GM18868 (cell line): ENCODE results near the gene SNRNP25.

Experiments used
- ATAC-seq: cut with Tn5 transposase; IDR thresholded peaks from one replicate; pipeline ENCODE4 v1.9.1; 2021; ENCODE audit warnings: mild to moderate bottlenecking, moderate library complexity; ENCODE audit not compliant: unreplicated experiment

Gene SNRNP25

DNA sequence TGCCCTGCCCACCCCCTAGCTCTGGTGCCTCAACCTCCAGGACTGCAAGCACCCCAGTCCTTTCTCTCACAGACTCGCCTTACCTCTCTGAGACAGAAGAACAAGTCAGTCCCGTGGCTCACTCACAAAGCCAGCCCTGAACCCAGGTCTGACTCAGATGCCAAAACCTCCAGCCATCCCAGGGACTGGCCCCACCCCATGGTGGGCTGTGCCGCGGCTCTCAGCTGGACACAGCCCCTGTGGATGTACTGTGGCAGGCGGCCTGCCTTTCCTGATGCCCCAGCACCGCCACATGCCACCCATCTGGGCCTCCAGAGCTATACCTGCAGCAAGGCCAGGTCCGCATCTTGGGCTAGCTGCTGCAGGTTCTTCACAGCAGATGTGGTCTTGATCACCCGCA, 44.2 kb downstream of the SNRNP25 start:
- ATAC-seq, result no peak

DNA sequence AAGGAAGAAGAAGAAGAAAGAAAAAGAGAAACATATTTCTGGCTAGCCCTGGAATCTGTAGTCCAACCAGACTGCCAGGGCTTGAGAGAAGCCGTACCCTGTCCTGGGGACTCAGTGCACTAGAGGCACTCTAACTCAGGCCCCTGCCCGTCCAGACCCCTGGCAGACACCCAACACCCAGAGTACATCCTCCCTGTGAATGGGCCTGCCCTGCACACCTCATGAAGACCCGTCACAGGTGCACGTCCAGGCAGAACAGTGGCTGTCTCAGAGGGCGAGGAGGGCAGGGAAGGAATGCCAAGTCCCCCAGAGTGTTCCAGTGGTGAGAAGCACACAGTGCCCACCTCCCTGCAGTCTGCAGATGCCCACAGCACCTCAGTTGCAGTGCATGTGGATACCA, 47.4 kb downstream of the SNRNP25 start:
- no peak for ATAC-seq

DNA sequence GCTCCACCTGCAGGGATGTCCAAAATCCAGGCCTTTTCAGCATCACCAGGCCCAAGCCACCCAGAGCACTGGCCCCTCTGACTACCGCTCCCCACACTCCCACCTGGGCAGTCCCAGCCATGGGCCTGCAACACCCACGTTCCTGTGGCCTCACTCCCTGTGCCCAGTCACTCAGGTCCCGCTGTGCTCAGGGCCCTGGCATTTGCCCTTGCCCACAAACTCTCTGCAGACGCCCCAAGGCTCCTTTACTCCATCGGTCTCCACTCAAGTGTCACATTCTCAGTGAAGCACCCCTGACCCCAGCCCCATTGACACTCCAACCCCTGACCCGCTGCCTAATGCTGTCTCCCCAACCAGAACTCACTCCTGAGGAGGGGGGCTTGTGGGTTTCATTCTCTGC, 48.0 kb downstream of the SNRNP25 start:
- ATAC-seq, result no peak

DNA sequence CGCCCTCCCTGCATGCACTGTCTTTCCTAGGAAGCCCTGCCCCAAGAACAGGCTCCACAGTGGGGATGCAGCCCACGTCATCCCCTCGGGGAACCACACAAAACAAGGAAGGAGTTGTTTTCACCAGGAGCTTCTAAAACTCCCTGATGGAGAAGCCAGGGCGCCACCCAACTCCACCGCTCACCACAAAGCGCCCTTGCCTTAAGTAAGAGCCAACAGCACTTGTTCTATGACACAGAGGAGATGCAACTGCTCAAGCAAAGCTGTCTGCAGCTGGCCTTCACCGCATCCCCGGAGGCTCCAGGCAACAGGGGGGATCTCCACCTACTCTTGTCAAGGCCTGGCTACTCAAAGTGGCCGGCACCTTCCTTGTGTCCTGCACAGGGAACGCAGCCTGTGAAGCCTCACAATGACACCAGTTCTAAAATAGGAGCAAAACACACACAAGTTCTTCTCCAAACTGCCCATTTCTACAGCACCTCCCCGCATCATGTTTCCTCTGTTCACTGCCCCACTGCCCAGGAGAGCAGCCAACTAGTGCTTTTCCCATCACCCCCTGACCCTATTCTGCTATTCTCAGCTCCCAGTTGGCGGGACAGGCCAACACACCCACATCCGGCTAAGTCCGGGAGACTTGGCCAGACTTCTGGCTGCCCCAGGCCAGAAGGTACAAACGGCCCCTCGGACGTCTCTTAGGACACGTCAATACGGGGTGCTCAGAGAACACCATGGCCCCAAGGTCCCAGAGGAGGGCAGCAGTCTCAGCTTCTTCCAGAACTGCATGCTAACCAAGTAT, 48.6 kb downstream of the SNRNP25 start:
- ATAC-seq, result no peak

DNA sequence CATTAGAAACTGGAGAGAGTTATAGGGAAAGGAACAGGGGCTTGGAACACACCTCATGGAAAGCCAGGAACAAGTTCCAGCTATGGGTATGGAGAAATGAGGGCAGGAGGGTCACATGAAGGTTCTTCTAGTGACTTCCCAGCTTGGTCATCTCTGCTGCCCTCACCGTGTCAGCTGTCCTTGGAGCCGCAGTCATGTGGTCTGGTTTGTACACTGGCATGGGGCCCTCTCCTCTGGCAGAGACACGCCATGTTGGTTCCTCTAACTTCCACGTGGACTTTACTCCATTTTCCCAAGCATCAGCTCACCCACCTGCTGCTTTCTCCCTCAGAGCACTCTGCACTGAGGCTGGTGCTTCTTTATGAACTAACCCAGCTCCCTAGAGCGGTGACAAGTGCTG, 50.7 kb downstream of the SNRNP25 start:
- no peak for ATAC-seq

DNA sequence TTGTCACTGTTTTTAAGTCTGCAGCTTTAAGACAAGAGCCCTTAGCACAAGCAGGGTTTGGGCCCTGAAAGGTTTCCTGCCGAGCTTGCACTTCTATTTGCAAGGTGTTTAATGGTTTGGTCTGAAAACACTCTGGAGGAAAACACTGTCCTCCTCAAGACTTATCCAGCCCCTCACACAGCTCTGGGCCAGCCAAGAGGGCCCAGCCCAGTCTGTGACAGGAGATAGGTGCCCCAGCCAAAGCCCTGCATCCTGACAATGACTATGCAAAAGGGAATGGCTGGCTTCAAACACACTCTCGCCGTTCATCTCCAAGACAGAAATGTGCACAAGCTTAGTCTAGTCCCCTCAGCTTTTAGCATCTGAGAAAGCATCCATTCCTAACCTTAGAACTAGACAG, 51.3 kb downstream of the SNRNP25 start:
- no peak for ATAC-seq

DNA sequence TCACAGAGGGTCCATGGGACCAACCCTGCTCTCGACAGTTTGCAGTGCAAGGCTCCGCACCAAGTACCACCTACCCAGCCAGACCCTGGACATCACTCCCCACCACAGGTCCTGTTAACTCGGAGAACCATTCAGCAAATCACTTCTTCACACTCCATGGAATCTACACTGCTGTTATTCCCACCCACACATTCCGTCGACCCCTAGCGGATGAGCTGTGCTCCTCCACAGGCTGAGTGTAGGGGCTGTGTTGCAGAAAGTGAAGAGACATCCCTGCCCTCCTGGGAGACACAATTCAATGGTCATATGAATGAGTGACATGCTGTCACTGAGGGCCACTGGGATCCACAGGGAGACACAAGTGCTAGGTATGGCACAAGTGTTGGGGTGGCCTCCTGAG, 51.9 kb downstream of the SNRNP25 start:
- no peak for ATAC-seq

DNA sequence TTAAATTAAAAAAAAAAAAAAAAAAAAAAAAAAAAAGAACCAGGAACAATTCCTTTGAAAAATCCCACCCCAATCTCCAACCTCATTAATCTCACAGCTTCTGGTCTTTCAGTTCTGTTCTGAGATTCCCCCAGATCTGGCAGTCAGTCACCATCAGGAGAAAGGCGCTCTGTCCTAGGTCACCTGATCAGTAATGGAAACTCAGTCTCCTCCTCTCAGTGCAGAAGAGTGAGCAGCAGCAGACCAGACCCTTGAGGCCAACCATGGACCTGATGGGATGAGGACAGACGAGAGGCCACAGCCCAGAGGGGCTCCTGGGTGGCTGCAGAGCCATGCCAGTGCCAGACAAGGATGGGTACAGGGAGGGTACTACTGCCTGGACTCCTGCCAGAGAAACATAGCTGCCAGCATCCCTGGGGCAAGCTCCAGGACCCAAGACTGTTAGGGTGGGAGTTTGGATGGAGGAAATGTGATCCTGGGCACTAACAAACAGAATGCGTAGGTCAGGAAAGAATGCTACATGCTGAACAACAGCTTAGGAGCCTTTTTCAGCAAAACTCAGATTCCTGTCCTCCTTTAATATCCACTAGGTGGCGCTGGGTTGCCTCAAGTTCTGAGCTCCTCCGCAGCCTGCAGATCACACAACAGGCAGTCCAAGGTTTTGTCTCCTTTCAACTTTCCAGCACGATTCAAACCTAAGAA, 53.1 kb downstream of the SNRNP25 start:
- no peak for ATAC-seq
